HG02938 (cell line): Measurements from ENCODE around the gene TASOR2.

Experiments used
- ATAC-seq: cut with Tn5 transposase; IDR thresholded peaks from one replicate; pipeline ENCODE4 v1.9.1; 2021; ENCODE audit warnings: mild to moderate bottlenecking, moderate library complexity; ENCODE audit not compliant: unreplicated experiment

The TASOR2 gene, protein sequence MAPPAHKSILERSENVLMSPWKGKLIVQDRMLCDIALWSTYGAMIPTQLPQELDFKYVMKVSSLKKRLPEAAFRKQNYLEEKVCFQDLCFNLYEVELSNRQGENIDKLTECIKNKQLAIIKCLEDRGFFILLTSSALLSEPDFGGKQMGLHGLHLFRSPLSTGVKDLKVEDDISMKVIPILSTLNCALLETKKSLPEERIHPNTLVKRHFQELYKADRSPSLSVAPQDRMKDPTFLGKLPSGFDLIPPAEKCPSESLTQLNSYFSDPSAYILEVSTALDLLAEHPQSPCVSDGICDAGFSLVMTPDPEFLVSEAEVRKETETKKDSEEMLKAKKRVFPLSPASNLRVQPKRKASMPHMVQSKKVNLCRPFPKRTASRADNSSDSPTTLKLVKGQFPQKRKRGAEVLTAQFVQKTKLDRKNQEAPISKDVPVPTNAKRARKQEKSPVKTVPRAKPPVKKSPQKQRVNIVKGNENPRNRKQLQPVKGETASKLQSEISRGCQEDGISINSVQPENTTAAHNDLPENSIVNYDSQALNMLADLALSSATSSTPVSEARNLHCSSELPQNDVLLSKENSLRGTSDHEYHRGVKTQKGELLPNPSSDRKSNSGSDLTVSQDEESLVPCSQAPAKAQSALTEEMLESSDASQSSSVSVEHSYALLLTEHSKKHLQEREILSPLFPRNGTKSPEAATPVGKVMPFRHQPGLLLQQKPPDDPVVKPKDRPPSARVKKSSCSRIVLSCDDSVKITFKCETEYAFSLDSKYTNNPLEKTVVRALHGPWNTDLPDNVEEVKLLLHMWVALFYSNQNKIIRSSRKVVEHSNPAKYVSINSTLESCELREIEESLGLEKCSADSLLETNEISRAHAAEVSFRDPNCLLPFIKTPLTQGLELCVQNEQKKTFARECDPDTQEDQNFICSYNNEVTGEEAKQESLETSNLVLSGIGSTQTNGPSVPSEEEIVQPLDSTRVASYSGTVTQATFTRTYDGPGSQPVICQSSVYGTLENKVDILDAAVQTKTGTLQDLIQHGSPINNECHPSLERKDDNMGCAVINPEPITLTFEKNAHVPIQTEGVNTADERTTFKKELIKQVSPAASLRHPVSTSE (N-terminal part only)

DNA sequence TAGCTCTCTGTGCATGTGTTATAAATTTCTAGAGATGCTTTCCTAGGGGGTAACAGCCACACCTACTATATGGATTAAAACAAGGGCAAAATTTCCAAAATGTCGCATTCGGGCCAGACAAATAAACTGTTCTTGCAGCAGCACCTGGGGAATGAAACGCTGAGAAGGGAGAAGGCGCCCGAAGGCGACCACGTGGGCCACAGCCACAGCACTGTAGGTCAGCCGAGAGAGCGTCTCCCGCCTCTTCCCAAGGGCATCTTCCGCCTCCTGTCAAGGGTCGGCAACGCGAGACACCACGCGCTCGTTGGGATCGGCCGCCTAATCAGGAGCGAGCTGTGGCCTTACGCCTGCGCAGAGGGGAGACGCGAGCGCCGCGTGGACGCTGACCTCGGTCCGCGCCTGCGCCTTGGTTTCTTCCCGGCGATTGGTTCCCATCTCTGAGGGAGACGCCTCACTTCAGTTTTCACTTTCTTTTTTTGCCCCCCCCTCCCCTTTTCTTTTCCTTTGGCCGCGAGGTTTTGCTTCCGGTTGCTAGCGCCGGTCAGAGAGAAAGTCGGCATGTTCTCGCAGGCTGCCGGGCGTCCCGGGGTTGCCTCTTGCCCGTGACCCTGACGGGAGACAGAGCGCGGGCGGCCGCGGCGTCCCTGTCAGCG lies at the start of gene TASOR2:
TASOR2 (plus strand) TSS at position 521 of the 653 bp plus-strand sequence. CDS start 35,805 bp downstream, outside the sequence.
- ATAC-seq, result peak; percentile 60

- ATAC-seq, result no peak
Observed at GRCh38 chr10:5634918-5635317, 49.7 kb upstream of the TASOR2 start.

- no peak for ATAC-seq
Observed at GRCh38 chr10:5638494-5638893, 46.1 kb upstream of the TASOR2 start.

DNA sequence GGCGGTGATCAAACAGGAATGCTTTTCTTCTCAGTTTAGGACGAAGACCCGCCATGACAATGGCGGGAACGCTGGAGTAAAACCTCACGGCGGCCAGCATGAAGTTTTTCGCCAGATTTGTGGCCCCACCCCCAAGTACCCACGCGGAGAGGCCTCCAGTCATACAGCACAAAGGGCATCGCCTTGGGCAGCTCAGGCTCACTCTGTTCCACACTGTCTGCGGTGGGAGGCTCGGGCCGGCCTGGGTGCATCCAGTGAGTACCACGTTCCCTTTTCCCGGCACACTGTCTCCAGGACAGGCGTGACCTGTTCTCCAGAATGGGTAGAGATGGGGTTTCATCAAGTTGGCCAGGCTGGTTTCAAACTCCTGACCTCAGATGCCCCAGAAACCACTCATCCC lies 45.6 kb upstream of the TASOR2 start:
- ATAC-seq, result no peak

DNA sequence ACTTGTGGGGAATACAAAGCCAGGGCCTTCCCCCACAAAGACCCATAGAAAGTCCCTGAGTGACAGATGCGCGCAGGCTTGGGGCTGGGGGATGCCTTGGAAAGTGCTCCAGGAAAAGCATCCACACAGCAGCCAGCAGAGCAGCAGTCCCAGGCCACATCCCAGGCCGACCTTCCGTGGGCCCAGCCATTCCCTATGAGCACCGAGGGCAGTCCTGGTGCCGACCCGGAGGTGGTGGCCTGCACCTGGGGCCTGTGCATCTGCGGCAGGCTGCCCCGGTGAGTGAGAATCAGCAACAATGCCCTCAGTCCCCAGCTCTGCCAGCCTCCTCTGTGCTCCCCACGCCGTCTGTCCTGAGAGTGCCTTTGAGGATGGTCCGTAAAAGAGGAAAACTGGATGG lies 44.6 kb upstream of the TASOR2 start:
- ATAC-seq, result no peak

- no peak for ATAC-seq
Observed at GRCh38 chr10:5640501-5640900, 44.1 kb upstream of the TASOR2 start.

GRCh38 chr10:5641501-5641900 lies 43.1 kb upstream of the TASOR2 start:
- no peak for ATAC-seq

DNA sequence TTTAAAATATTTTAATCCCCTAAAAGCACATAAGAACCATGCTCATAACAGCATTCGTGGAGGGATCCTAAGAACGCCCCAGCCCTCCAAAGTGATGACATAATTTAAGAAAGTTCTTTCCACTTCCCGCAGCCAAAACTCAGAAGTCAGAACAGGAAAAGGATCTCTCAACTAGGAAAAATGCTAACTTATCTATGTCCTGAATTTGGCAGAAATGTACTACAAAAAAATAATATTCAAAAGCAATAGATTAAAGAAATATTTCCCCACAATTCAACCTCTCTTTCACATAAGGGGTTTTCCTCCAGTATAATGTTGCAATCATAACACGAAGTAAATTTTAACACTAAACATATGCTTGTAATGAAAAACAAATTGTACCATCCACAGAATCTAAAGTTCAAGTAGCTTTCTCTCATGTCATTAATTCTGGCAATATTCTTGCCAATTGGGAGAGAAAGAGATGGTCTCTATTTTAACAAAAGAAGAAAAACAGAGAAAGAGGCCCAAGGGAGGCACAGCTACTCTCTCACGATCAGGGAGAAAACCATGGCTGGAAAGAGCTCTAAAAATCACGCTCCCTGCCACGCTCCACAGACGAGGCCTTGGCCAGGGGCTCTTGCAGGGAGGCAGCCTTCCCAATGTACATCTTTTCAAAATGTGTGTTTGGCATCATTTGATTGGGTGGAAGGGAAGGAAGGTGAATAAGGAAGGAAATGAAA lies 41.1 kb upstream of the TASOR2 start:
- ATAC-seq, result no peak

- ATAC-seq, result no peak
Observed at GRCh38 chr10:5644930-5645329, 39.7 kb upstream of the TASOR2 start.

- no peak for ATAC-seq
Observed at GRCh38 chr10:5645375-5645774, 39.3 kb upstream of the TASOR2 start.

DNA sequence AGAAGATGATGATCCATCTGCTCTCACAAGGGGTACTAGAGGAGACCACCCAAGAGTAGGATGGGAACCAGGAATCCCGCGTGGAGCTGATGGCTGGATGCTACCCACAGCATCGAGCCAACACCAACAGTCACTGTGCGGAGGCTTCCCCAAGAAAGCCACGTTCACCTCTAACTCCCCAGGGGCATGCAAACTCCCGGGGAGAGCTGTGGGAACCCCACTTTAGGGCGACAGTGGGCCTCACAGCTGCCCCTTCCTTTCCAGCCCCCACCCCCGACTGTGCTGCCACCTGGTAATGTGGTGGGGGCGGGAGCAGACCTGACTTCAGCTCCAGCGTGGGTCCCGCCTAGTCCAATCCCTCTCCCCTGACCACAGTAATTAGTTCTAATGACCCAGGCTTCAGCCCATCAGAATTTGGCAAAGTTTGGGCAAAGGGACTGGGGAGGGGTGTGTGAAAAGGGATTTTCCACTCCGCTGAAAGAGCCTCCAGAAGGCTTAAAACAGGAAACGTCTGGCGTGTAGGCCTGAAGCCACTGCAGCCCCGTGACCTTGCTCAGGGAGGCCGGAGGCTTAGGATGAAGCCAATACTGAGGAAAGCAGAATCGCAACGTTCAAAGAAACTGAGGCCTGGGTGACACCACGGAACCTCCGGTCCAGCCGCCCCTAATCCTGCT lies 38.6 kb upstream of the TASOR2 start:
- no peak for ATAC-seq

- no peak for ATAC-seq
Observed at GRCh38 chr10:5647507-5648240, 37.0 kb upstream of the TASOR2 start.

DNA sequence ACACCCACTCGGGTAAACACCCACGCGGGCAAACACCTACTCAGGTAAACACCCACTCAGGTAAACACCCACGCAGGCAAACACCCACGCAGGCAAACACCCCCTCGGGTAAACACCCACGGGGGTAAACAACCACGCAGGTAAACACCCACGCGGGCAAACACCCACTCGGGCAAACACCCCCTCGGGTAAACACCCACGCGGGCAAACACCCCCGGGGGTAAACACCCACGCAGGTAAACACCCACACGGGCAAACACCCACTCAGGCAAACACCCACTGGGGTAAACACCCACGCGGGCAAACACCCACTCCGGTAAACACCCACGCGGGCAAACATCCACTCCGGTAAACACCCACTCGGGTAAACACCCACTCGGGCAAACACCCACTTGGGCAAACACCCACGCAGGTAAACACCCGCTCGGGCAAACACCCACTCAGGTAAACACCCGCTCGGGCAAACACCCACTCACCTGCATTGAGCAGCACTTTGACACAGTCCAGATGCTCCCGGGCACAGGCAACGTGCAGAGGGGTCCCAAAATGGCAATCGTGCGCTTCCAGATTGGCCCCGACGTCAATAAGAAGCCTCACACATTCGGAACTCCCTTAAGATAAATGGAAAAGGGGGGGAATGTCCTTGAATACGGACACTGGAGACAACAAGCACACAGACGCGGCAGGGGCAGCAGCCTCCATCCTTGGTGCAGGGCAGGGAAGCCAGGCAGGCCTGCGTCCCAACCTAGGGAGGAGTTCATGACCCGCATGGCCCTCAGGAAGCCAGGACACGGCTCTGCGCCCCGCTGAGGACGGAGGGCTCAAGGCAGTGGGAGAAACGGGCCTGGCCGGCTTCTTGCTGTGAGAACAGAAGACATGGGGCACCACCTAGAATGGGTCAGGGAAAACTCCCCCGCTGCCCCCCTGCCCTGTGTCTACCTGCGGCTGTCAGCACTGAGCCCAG lies 35.9 kb upstream of the TASOR2 start:
- ATAC-seq, result no peak

DNA sequence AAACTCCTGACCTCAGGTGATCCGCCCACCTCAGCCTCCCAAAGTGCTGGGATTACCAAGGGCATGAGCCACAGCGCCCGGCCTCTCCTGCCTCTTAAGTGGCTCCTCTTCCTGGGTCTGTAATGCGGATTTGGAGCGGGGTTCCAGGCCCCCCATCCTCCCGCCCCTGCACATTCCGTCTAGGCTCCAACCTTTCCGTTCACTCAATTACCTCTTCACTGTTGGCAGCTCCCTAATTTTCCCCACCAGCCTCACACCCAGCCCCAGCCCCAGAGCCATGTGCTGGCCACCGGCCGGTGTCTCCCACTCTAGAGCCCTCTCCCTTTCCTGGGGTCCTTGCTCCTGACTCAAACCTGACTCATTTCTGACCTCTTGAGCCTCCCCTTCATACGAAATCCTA lies 34.9 kb upstream of the TASOR2 start:
- no peak for ATAC-seq

DNA sequence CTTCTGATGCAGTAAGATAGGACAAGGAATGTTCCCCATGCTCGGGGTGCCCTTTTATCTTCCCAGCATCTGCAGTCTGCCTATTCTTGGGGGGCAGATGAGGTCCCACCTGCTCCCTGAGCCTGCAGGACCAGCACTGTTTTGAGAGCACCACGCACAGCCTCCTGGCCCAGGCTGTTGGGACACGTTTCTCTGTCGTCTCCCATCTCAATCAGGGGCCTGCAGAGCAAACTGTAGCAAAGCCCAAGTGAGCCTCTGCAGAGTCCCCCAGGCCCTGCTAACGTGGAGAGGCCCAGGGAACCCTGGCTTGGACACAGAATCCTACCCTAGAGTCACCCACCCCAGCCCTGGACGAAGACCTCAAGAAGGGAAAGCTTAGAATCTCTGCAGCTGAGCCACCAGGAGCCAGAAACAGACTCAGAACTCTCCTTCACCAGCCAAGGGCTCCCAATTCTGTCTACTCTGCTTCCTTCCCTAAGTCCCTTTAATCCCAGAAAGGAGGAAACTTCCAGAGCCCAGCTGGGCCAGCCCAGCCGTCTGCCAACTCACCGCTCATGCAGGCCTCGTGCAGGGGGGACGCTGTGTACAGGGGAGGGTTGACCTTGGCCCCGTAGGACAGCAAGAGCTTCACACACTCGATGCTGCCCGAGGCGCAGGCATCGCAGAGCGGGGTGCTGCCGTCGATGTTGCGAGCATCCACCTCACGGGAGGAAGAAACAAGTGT lies 33.8 kb upstream of the TASOR2 start:
- ATAC-seq, result no peak

GRCh38 chr10:5651388-5651764 lies 33.3 kb upstream of the TASOR2 start:
- ATAC-seq, result no peak

DNA sequence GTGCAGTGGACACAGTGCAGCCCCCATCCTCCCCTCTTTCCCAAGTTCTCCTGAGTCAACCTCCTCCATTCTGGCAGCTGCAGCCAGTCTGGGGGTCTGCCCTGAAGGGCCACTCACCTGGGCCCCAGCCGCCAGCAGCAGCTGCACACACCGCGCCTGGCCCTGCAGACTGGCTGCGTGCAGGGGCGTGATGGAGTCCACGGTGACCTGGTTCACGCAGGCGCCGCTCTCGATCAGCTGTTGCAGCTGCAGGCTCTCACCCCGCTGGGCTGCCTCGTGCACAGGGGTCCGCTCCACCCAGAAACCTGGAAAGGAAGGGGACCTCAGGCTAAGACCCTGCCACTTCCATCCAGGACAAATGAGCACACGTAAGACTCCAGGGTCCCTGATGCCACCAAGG lies 31.9 kb upstream of the TASOR2 start:
- ATAC-seq, result no peak
